ENCODE results near the gene MCC.

DNA sequence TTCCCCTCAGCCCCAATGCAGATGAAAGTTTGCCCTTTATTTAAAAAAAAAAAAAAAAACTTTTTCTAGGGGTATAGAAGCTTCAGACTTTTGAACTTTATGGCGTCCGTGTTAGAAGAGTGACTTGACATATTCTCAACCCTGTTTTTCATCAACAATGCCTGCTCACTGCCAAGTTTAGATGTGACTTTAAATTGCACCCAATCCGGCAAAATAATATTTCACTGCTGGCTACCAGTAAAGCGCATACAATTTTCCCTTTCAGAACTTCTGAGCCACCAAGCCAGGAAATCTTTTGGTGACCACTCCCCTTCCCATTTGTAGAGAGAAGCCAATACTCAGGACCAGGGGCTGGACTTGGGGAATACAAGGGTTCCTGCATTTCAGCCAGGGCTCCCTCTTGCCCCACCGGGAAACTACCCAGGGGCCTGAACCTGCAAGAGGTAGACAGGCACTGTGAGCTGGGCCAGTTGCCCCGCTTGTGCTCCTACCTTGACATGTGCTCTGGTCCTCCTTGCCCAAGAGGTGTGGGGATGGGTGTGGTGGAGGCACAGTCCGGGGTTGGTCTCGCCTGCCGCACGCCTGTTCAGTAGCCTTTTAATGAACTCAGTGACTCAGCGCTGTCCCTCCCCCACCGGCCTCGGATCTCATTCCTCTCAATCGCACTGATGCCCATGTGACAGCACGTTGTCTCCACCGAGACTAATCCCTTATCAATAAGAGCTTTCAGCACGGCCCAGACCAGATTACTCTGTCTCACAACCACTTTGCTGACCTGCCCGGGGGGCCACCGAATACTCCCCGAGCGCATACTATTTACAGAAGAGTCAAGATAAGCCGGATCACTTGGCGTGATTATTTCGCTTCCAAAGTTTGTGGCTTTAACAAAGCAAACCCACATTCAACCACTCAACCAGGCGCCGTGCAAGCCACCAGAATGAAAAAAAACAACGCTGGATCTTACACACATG lies 285.2 kb downstream of the MCC start:
- TF ChIP-seq, protein P1, sequence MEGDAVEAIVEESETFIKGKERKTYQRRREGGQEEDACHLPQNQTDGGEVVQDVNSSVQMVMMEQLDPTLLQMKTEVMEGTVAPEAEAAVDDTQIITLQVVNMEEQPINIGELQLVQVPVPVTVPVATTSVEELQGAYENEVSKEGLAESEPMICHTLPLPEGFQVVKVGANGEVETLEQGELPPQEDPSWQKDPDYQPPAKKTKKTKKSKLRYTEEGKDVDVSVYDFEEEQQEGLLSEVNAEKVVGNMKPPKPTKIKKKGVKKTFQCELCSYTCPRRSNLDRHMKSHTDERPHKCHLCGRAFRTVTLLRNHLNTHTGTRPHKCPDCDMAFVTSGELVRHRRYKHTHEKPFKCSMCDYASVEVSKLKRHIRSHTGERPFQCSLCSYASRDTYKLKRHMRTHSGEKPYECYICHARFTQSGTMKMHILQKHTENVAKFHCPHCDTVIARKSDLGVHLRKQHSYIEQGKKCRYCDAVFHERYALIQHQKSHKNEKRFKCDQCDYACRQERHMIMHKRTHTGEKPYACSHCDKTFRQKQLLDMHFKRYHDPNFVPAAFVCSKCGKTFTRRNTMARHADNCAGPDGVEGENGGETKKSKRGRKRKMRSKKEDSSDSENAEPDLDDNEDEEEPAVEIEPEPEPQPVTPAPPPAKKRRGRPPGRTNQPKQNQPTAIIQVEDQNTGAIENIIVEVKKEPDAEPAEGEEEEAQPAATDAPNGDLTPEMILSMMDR (conservative IDR thresholded peaks at IDR 0.05; ENCODE audit: low read depth, low read length) = no peak
- TF ChIP-seq BHLHE40 (IDR thresholded peaks at IDR 0.05; ENCODE audit: low read depth, low read length) (peak; percentile 68), RFX5 (IDR thresholded peaks at IDR 0.05; ENCODE audit: low read depth, low read length) (no peak), MAFK (IDR thresholded peaks at IDR 0.05; ENCODE audit: low read depth, low read length) (no peak), MXI1 (IDR thresholded peaks at IDR 0.05; ENCODE audit: borderline replicate concordance, low read depth, low read length) (peak; percentile 68; the same call in 1 of the 2 replicates), CHD1 (IDR thresholded peaks at IDR 0.05; ENCODE audit: low read depth, low read length) (no peak), MAZ (IDR thresholded peaks at IDR 0.05; ENCODE audit: borderline replicate concordance, low read depth, low read length) (no peak), POLR2A (IDR thresholded peaks at IDR 0.05; ENCODE audit: low read depth, low read length) (no peak), SMC3 (IDR thresholded peaks at IDR 0.05; ENCODE audit: low read depth, low read length) (no peak), CEBPB (IDR thresholded peaks at IDR 0.05; ENCODE audit: low read depth, low read length) (no peak), RAD21 (IDR thresholded peaks at IDR 0.05; ENCODE audit: low read length) (no peak), NFE2L2 (IDR thresholded peaks at IDR 0.05; ENCODE audit: low read depth, low read length) (peak; percentile 26; the same call in 1 of the 2 replicates)
- TF ChIP-seq, protein P2, sequence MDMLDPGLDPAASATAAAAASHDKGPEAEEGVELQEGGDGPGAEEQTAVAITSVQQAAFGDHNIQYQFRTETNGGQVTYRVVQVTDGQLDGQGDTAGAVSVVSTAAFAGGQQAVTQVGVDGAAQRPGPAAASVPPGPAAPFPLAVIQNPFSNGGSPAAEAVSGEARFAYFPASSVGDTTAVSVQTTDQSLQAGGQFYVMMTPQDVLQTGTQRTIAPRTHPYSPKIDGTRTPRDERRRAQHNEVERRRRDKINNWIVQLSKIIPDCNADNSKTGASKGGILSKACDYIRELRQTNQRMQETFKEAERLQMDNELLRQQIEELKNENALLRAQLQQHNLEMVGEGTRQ (IDR thresholded peaks at IDR 0.05; ENCODE audit: low read depth, low read length) = peak; percentile 65; the same call in 1 of the 2 replicates
